ACC112 (cell line): ENCODE data around the gene ARHGEF12.

Experiments
- H2AFZ ChIP-seq: fragments of 200-600 bp; sonication (generic); one replicate; pipeline ENCODE4 v1.6.0; 2017; ENCODE audit warnings: antibody characterized with exemption, low read length; ENCODE audit not compliant: unreplicated experiment
- H3K27ac ChIP-seq: fragments of 200-600 bp; sonication (generic); 2 replicates; pipeline ENCODE4 v1.5.1; 2014; ENCODE audit warnings: low read depth, mild to moderate bottlenecking, antibody characterized with exemption, low read length, moderate library complexity
- H3K27me3 ChIP-seq: fragments of 200-600 bp; sonication (generic); 2 replicates; pipeline ENCODE4 v1.6.1; 2014; ENCODE audit warnings: mild to moderate bottlenecking, antibody characterized with exemption, low read length, moderate library complexity, mixed read lengths; ENCODE audit not compliant: insufficient read depth
- H3K36me3 ChIP-seq: fragments of 200-600 bp; sonication (generic); 2 replicates; pipeline ENCODE4 v1.6.1; 2016; ENCODE audit warnings: mild to moderate bottlenecking, antibody characterized with exemption, low read length, moderate library complexity, mixed read lengths; ENCODE audit not compliant: insufficient read depth
- H3K4me1 ChIP-seq: fragments of 200-600 bp; sonication (generic); one replicate; pipeline ENCODE4 v1.6.1; 2016; ENCODE audit warnings: low read length, mixed read lengths; ENCODE audit not compliant: insufficient read depth, unreplicated experiment, control insufficient read depth
- H3K4me3 ChIP-seq: fragments of 200-600 bp; sonication (generic); 2 replicates; pipeline ENCODE4 v1.5.1; 2014; ENCODE audit warnings: mild to moderate bottlenecking, low read depth, low read length
- H3K79me2 ChIP-seq: fragments of 200-600 bp; sonication (generic); one replicate; pipeline ENCODE4 v1.6.0; 2016; ENCODE audit warnings: low read length; ENCODE audit not compliant: control insufficient read depth, unreplicated experiment, insufficient read depth

The ARHGEF12 gene

DNA sequence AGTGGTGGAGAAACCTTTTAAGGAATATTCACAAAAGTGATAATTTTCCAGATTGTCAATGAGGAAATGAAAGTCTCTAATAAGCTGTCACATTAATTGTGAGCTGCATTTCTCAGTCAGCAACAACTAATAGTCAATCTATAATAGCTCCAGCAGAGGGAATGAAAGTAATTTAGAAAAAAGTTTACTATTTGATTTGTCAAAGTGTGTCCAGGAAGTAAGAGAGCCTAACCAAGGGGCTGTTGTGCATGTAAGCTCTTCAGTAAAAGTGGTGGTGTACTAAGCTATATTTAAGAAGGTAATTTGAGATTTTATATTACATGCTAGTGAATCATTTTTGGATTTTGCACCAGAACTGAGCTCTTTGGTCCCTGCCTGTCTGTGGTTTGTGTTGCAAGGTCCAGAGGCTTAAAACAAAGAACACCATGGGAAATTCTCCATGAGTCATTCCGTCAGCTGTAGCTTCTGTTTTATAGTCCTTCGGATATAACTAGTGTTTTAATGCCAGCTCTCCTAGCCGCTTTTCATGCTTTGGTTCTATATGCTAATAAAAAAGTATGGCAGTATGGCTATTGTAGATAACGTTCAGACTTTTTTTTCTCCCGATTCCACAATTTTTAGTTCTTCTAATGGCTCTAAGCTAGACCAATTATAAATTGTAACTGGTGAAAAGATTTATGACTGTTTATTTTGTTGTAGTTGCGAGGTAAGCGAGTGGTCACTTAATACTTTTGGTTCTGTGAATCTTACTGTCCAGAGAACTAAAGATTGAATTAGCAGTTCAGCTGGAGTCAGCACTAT lies 64.6 kb downstream of the ARHGEF12 start:
- H2AFZ ChIP-seq: no peak overlapping the region
- peak overlapping the region; percentile 72 for H3K27ac ChIP-seq
- H3K4me1 ChIP-seq: peaks cover 27% of the 10 kb centered on the region
- no peaks in the 10 kb centered on the region for H3K27me3 ChIP-seq
- peaks cover 71% of the 10 kb centered on the region for H3K79me2 ChIP-seq
- H3K4me3 ChIP-seq: peak overlapping the region; percentile 69
- no peaks in the 10 kb centered on the region for H3K36me3 ChIP-seq

DNA sequence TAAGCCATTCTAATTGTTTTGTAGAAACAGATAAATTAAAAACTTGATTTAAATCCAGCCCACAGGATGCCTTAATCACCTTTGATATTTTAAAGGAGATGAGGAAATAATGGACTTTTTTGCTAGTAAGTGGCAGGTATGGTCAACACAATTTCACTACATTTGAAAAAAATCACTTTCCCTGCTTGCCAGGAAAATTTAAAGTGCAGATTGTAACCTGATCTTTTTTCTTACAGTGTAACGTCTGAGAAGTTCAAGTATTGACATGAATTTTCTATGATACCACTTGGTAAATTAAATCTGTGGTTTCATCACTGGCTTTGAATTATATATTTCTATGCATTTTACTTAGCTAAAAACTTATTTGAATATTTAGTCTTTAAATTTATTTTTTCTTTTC lies 65.3 kb downstream of the ARHGEF12 start:
- peaks cover 71% of the 10 kb centered on the region for H3K79me2 ChIP-seq
- H3K36me3 ChIP-seq: no peaks in the 10 kb centered on the region
- H3K27me3 ChIP-seq: no peaks in the 10 kb centered on the region
- peak overlapping the region; percentile 69 for H3K4me3 ChIP-seq
- peaks cover 27% of the 10 kb centered on the region for H3K4me1 ChIP-seq
- H2AFZ ChIP-seq: no peak overlapping the region
- peak overlapping the region; percentile 68 for H3K27ac ChIP-seq

DNA sequence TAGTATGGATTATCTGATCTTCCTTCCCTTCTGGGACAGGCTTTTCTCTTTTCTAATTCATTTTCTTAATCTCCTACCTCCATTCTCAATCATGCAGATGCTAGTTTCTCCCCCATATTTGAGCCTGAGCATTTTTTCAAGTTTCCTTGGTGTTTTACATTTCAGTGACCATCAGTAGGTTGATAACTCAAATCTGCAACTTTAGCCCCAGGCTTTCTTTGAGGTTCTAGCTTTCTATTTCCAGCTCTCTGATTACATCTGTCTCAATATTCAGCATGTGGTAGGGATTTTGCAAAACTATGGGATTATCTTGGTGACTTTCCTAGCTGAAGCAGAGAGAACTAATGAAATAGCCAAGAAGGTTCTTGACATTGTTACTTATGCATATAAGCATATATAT lies 67.8 kb downstream of the ARHGEF12 start:
- Histone ChIP-seq H3K79me2 (peaks cover 57% of the 10 kb centered on the region), H3K27ac (no peak overlapping the region), H3K4me3 (no peak overlapping the region), H3K36me3 (no peaks in the 10 kb centered on the region), H3K27me3 (no peaks in the 10 kb centered on the region), H2AFZ (no peak overlapping the region), H3K4me1 (peaks cover 16% of the 10 kb centered on the region)

DNA sequence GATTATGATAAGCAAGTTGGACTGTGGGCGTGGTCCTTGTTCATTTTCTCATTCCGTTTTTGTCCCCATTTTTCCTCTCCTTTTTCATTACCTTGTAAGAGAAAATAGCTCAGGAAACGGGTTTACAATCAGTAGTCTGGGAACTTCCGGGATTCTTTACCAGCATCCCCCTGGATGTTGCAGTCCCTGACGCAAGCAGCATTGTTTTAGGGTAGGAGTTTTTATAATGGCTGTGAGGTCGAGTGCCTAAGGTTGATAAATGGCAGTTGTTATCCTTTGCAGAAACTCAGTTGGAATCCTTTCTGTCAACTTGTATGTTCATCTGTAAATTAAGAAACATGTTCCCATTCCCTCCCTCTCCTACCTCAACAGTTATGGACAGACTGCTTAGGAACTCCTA lies 68.3 kb downstream of the ARHGEF12 start:
- no peaks in the 10 kb centered on the region for H3K36me3 ChIP-seq
- H3K27me3 ChIP-seq: no peaks in the 10 kb centered on the region
- H3K4me3 ChIP-seq: no peak overlapping the region
- peaks cover 13% of the 10 kb centered on the region for H3K4me1 ChIP-seq
- H2AFZ ChIP-seq: no peak overlapping the region
- no peak overlapping the region for H3K27ac ChIP-seq
- H3K79me2 ChIP-seq: peaks cover 53% of the 10 kb centered on the region

DNA sequence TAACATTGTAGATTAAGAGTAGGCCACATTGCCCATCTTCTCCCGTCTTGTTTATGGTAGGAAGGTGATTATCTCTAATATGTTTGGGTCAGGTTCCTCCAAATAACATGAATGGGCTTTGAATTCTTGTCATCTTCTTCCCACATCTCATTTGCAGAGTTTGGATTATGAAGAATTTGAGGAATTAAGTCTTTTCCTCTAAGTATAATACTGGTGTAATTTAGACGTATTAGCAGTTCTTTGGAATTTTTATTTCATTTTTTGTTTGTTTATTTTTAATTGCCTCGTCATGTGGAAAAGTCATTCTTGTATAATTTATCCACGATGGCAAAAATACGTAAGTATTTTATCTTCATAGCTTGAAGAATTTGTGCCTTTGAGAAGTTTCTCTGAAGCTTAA lies 73.4 kb downstream of the ARHGEF12 start:
- Histone ChIP-seq H3K27ac (no peak overlapping the region), H2AFZ (no peak overlapping the region), H3K79me2 (peaks cover 28% of the 10 kb centered on the region), H3K4me3 (no peak overlapping the region), H3K27me3 (no peaks in the 10 kb centered on the region), H3K36me3 (no peaks in the 10 kb centered on the region), H3K4me1 (peaks cover 9% of the 10 kb centered on the region)

DNA sequence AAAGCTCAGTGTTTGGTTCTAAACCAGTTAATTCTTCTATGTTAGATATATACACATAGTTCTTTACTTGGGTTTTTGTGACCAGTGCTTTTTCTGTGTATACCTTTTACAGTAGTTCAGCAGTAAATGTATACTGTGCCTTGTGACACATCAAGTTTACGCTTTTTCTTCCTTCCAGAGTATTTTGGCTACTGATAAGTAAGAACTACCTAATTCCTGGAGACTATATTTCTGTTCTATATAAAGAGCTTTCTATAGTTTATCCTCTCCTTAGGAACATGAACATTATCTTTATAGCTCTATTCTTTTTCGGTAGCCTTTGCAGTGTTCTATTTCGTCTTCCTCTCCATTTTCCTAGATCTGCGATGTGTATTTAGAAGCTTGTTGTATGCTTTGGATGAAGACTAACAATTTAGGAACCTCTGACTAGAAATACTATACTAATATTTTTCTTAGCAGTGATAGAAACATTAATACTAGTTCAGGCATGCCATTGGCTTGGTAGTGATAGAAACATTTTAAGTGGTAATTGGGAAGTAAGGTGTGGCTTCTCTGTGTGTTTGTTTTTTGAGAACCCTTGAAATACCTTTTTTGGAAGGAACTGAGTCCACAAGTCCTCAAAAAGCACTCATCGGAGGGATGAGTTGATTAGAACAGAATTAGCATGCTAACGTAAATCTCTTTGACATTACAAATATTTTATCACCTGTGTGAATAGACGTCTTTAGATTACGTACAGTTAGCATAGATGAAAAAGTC lies 74.6 kb downstream of the ARHGEF12 start:
- Histone ChIP-seq H2AFZ (no peak overlapping the region), H3K4me3 (no peak overlapping the region), H3K27ac (no peak overlapping the region)

DNA sequence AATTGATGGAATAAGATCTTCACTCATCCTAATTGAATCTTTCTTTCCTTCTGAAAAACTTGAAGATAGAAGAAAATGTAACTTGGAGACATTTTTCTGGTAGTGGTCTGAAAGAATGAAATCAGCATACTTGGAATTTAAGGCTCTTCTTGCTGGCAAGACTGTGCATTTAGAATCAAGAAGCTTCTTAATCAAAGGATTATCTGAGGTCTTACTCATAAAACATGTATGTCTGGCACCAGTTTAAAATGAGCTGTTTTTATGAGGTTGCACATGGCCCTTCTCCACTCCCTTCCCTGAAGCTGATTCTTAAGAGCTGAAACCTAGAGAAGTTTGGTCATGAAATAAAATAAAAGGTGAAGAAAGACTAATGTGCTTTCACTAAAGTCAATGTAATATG lies 77.3 kb downstream of the ARHGEF12 start:
- Histone ChIP-seq H3K36me3 (no peaks in the 10 kb centered on the region), H3K27me3 (no peaks in the 10 kb centered on the region), H2AFZ (no peak overlapping the region), H3K4me1 (peaks cover 9% of the 10 kb centered on the region), H3K79me2 (peaks cover 16% of the 10 kb centered on the region), H3K4me3 (no peak overlapping the region), H3K27ac (peak overlapping the region; percentile 11; the same call in 1 of the 2 replicates)

More for the DNA sequence above, 74.6 kb downstream of the ARHGEF12 start:
- Histone ChIP-seq H3K4me1 (peaks cover 9% of the 10 kb centered on the region), H3K79me2 (peaks cover 22% of the 10 kb centered on the region), H3K36me3 (no peaks in the 10 kb centered on the region), H3K27me3 (no peaks in the 10 kb centered on the region)

DNA sequence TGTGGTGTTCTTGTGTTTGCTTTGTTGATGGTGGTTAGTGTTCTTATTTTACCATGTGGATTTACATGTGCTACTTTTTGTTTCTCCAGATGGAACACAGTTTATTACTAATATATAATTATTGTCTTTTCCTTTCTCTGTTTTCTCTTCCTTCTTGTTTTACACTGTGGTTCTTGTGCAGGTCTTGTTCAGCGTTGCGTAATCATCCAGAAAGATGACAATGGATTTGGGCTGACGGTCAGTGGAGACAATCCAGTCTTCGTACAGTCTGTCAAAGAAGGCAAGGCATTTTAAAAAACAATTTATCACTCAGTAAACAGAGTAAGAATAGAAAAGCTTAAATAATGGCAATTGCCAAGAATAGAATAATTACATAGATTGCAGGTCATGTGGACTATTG lies 84.4 kb downstream of the ARHGEF12 start:
- Histone ChIP-seq H3K27me3 (no peaks in the 10 kb centered on the region), H2AFZ (no peak overlapping the region), H3K36me3 (peaks cover 15% of the 10 kb centered on the region; the same call in 1 of the 2 replicates), H3K4me3 (no peak overlapping the region), H3K27ac (no peak overlapping the region), H3K79me2 (peaks cover 6% of the 10 kb centered on the region), H3K4me1 (peaks cover 4% of the 10 kb centered on the region)

DNA sequence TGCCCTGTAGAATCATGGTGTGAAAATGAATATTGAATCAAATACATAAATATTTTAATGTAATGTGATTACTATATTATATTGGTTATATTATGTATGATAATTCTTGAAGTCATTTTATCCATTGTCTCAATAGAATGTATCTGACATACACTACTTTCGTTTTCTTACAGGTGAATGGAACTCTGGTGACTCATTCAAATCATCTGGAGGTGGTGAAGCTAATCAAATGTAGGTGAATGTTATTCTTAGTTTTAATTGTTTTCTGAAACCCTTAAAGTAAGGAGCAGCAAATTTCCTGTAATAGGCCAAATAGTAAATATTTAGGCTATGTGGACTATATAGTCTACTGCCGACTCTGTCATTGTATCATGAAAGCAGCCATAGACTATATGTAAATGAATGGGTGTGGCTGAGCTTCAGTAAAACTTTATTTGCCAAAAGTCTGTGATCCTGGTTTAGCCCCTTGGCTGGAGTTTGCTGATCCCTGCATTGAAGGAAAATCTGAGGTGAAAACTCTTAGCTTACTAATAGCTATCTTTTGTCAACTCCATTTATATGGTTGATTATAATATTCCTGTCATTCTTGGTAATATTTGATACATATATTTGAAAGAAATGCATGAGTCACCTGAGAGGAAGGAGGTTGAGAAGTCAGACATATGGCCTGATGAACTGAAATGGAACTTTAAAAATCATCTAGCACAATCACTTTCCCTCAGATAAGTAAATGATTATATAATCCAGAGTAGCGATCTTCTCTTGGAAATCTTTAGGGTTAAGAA lies 88.2 kb downstream of the ARHGEF12 start:
- Histone ChIP-seq H3K4me3 (no peak overlapping the region), H3K27me3 (no peaks in the 10 kb centered on the region), H3K4me1 (peaks cover 4% of the 10 kb centered on the region), H3K79me2 (peaks cover 4% of the 10 kb centered on the region), H3K36me3 (peaks cover 24% of the 10 kb centered on the region), H2AFZ (no peak overlapping the region), H3K27ac (no peak overlapping the region)

DNA sequence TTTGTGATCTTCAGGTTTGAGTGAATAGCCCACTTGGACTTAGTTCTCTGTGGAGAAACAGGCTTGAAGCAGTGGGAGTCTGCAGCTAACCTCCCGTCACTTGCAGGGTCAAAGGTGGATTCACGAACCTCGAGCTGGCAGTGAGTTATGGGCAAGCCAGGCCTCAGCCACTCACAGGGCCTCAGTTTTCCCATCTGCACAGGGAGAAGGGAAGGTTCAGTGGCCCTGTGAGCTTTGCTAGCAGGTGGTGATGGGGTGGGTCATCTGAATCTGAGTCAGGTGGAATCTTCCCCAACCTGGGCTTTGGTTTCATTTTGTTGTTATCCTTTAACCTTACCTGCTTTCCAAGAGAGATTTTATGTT lies 88.7 kb downstream of the ARHGEF12 start:
- peaks cover 4% of the 10 kb centered on the region for H3K79me2 ChIP-seq
- H2AFZ ChIP-seq: no peak overlapping the region
- no peak overlapping the region for H3K27ac ChIP-seq
- H3K4me1 ChIP-seq: peaks cover 7% of the 10 kb centered on the region
- H3K36me3 ChIP-seq: peaks cover 24% of the 10 kb centered on the region
- H3K27me3 ChIP-seq: no peaks in the 10 kb centered on the region
- H3K4me3 ChIP-seq: no peak overlapping the region
